CD14-positive monocyte (primary cell): ENCODE measurements around the gene RGS17. TPM values are rescaled to one million over a fixed set of nuclear protein-coding genes. Genes with fewer than 3 reads are reported as not detected.

Experiments used
- DNase-seq, 3 donors: peaks; one replicate each; pipeline ENCODE4 v3.0.0-alpha.2; 2011 to 2022
- H2AFZ ChIP-seq: 2 replicates; pipeline ENCODE4 v1.6.0; 2012; ENCODE audit warnings: mild to moderate bottlenecking, low read depth, low read length, inconsistent platforms; ENCODE audit not compliant: insufficient read depth, poor library complexity, severe bottlenecking
- H3K27ac ChIP-seq, 2 donors: 1 replicate in 1 of 2; 2 replicates in 1 of 2; pipeline ENCODE4 v1.5.1; 2012 to 2013; ENCODE audit warnings: low read length in 2 of 2, control low read depth in 1 of 2, inconsistent platforms in 1 of 2, low read depth in 1 of 2, mild to moderate bottlenecking in 1 of 2
- H3K27me3 ChIP-seq, 2 donors: one replicate each; pipeline versions ENCODE4 v1.6.0 to v1.6.1; 2011 to 2013; ENCODE audit warnings: low read length in 2 of 2; ENCODE audit not compliant: control insufficient read depth in 2 of 2, insufficient read depth in 2 of 2
- H3K36me3 ChIP-seq, 2 donors: replicated peaks in 1 of 2; 1 replicate in 1 of 2; 2 replicates in 1 of 2; pipeline versions ENCODE4 v1.5.1 to v1.6.1; 2012 to 2013; ENCODE audit warnings: low read length in 2 of 2, control low read depth in 1 of 2, inconsistent platforms in 1 of 2, mild to moderate bottlenecking in 1 of 2; ENCODE audit not compliant: insufficient read depth in 2 of 2, control insufficient read depth in 1 of 2
- H3K4me1 ChIP-seq, 2 donors: 1 replicate in 1 of 2; 2 replicates in 1 of 2; pipeline versions ENCODE4 v1.5.1 to v1.6.1; 2012 to 2013; ENCODE audit warnings: low read length in 2 of 2, control low read depth in 1 of 2, inconsistent platforms in 1 of 2, mild to moderate bottlenecking in 1 of 2, moderate library complexity in 1 of 2; ENCODE audit not compliant: insufficient read depth in 2 of 2, control insufficient read depth in 1 of 2
- H3K4me2 ChIP-seq: replicated peaks from 2 replicates; pipeline ENCODE3; 2012; ENCODE audit warnings: low read length, moderate library complexity, mild to moderate bottlenecking; ENCODE audit not compliant: poor library complexity, severe bottlenecking; ENCODE audit errors: extremely low read depth
- H3K4me3 ChIP-seq, 3 experiments: fragments of 200-600 bp in 1 of 3; sonication (generic) in 1 of 3; replicated peaks in 1 of 3; 1 replicate in 2 of 3; 2 replicates in 1 of 3; pipeline ENCODE4 v1.5.1; 2011 to 2013; ENCODE audit warnings: low read length in 3 of 3, mild to moderate bottlenecking in 3 of 3, control low read depth in 2 of 3, low read depth in 2 of 3, inconsistent platforms in 1 of 3, moderate library complexity in 1 of 3
- H3K79me2 ChIP-seq: 2 replicates; pipeline ENCODE4 v1.6.0; 2012; ENCODE audit warnings: mild to moderate bottlenecking, control low read depth, inconsistent platforms, low read length, moderate library complexity; ENCODE audit not compliant: insufficient read depth
- H3K9ac ChIP-seq: 2 replicates; pipeline ENCODE4 v1.6.0; 2017; ENCODE audit warnings: low read length, mild to moderate bottlenecking; ENCODE audit not compliant: insufficient read depth, poor library complexity, severe bottlenecking
- H3K9me3 ChIP-seq, 2 donors: replicated peaks in 1 of 2; 1 replicate in 1 of 2; 2 replicates in 1 of 2; pipeline versions ENCODE4 v1.5.1 to v1.6.1; 2012 to 2013; ENCODE audit warnings: low read length in 2 of 2, control low read depth in 1 of 2; ENCODE audit not compliant: control insufficient read depth in 1 of 2, insufficient read depth in 1 of 2
- H4K20me1 ChIP-seq: 2 replicates; pipeline ENCODE4 v1.6.0; 2012; ENCODE audit warnings: mild to moderate bottlenecking, low read length, control low read depth, moderate library complexity; ENCODE audit not compliant: insufficient read depth
- H3K27ac Mint-ChIP-seq, 7 donors: one replicate each; pipeline ENCODE4 v1.8.0; 2020; ENCODE audit warnings: mild to moderate bottlenecking in 7 of 7, mixed read lengths in 7 of 7, moderate library complexity in 6 of 7, inconsistent platforms in 2 of 7
- H3K27me3 Mint-ChIP-seq, 3 donors: one replicate each; pipeline ENCODE4 v1.8.0; 2021 to 2022; ENCODE audit warnings: low read depth in 3 of 3, mild to moderate bottlenecking in 3 of 3, mixed read lengths in 3 of 3, moderate library complexity in 3 of 3, inconsistent platforms in 1 of 3
- H3K36me3 Mint-ChIP-seq, 2 donors: one replicate each; pipeline ENCODE4 v1.8.0; 2020; ENCODE audit warnings: mixed read lengths in 2 of 2, inconsistent platforms in 1 of 2, mild to moderate bottlenecking in 1 of 2
- H3K4me1 Mint-ChIP-seq: one replicate; pipeline ENCODE4 v1.8.0; 2020; ENCODE audit warnings: mild to moderate bottlenecking, mixed read lengths
- H3K4me3 Mint-ChIP-seq, 2 donors: one replicate each; pipeline ENCODE4 v1.8.0; 2020; ENCODE audit warnings: mild to moderate bottlenecking in 2 of 2, mixed read lengths in 2 of 2, moderate library complexity in 1 of 2
- H3K9me3 Mint-ChIP-seq, 7 donors: one replicate each; pipeline ENCODE4 v1.8.0; 2020 to 2022; ENCODE audit warnings: mixed read lengths in 7 of 7, mild to moderate bottlenecking in 6 of 7, moderate library complexity in 6 of 7, inconsistent platforms in 2 of 7
- WGBS: methylation state at CpG from one replicate; pipeline ENCODE4 v1.1.5; 2013; ENCODE audit warnings: missing lambda C conversion rate; ENCODE audit not compliant: insufficient coverage; 5-methylcytosine and 5-hydroxymethylcytosine counted together
- intact Hi-C, 2 donors: fragments of 100-400 bp; cut with micrococcal nuclease; formaldehyde crosslinking; loops; one replicate each; pipeline versions ENCODE4 v1.15.0 to v1.15.1; 2023
- polyA plus RNA-seq, 3 donors: library from polyadenylated mRNA; depleted of rRNA in 1 of 3; unstranded in 2 of 3; stranded (reverse) in 1 of 3; fragments of 300-500 nt in 2 of 3; fragments of >200 nt in 1 of 3; fragmentation: Illumina TruSeq in 2 of 3; gene quantifications; 1 replicate in 2 of 3; 2 replicates in 1 of 3; pipeline ENCODE4 v1.2.3, GENCODE V29; 2012 to 2021
- TF ChIP-seq, protein P1 (sequence below): fragments of 200-600 bp; IDR thresholded peaks from one replicate; pipeline ENCODE4 v1.8.0; 2022; ENCODE audit warnings: antibody characterized with exemption, mild to moderate bottlenecking

RGS17 gene
- polyA plus RNA-seq, 3 donors = not detected

DNA sequence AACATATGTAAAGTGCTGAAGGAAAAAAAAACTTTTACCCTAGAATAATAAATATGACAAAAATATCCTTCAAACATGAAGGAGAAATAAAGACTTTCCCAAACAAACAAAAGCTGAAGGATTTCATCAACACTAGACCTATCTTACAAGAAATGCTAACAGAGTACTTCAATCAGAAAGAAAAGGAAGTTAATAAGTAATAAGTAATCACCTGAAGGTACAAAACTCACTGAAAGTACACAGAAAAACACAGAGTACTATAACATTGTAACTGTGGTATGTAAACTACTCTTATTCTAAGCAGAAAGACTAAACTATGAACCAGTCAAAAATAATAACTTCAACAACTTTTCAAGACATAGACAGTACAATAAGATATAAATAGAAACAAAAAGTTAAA, 67.1 kb downstream of the RGS17 start:
- Mint-ChIP-seq H3K9me3 (peaks cover 2 to 21% (median 9%) of the 10 kb centered on the region in 7 donors), H3K27ac (no peak overlapping the region), H3K27me3 (peaks cover 2 to 3% (median 3%) of the 10 kb centered on the region in 3 donors), H3K4me1 (peaks cover 2% of the 10 kb centered on the region), H3K36me3 (no peaks in the 10 kb centered on the region), H3K4me3 (no peak overlapping the region)
- no peaks in the 10 kb centered on the region for H3K79me2 ChIP-seq
- H3K4me3 ChIP-seq = no peak overlapping the region
- TF ChIP-seq, protein P1, sequence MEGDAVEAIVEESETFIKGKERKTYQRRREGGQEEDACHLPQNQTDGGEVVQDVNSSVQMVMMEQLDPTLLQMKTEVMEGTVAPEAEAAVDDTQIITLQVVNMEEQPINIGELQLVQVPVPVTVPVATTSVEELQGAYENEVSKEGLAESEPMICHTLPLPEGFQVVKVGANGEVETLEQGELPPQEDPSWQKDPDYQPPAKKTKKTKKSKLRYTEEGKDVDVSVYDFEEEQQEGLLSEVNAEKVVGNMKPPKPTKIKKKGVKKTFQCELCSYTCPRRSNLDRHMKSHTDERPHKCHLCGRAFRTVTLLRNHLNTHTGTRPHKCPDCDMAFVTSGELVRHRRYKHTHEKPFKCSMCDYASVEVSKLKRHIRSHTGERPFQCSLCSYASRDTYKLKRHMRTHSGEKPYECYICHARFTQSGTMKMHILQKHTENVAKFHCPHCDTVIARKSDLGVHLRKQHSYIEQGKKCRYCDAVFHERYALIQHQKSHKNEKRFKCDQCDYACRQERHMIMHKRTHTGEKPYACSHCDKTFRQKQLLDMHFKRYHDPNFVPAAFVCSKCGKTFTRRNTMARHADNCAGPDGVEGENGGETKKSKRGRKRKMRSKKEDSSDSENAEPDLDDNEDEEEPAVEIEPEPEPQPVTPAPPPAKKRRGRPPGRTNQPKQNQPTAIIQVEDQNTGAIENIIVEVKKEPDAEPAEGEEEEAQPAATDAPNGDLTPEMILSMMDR = no peak
- no peaks in the 10 kb centered on the region for H3K27me3 ChIP-seq
- H3K36me3 ChIP-seq = no peaks in the 10 kb centered on the region
- H3K27ac ChIP-seq = no peak overlapping the region
- no peak overlapping the region for H3K9ac ChIP-seq
- H4K20me1 ChIP-seq = no peaks in the 10 kb centered on the region
- H3K4me1 ChIP-seq = no peaks in the 10 kb centered on the region
- no peak overlapping the region for H2AFZ ChIP-seq
- DNase-seq = no peak
- H3K4me2 ChIP-seq = no peak overlapping the region
- H3K9me3 ChIP-seq = no peaks in the 10 kb centered on the region
- intact Hi-C loops = no loop called here

DNA sequence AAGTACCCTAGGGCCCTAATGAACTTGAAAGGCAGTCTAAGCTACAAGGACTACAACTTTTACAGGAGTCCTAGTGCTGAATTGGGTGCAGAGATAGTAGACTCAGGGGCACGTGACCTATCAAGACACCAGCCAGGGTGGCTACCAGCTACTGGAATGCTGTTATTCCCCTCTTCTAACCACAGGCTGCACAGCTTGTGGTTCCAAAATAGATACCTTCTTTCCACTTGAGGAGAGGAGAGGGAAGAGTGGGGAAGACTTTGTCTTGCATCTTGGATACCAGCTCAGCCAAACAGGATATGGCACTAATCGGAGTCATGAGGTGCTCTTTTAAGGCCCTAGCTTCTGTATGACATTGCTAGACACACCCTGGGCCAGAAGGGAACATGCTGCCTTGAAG, 68.6 kb downstream of the RGS17 start:
- TF ChIP-seq, protein P1 = no peak
- Mint-ChIP-seq H3K9me3 (peaks cover 2 to 17% (median 9%) of the 10 kb centered on the region in 7 donors), H3K4me3 (no peak overlapping the region), H3K27me3 (peaks cover 2 to 3% (median 3%) of the 10 kb centered on the region in 3 donors), H3K36me3 (no peaks in the 10 kb centered on the region), H3K4me1 (peaks cover 2% of the 10 kb centered on the region), H3K27ac (no peak overlapping the region)
- H3K27ac ChIP-seq = no peak overlapping the region
- no peak overlapping the region for H3K9ac ChIP-seq
- no peaks in the 10 kb centered on the region for H3K79me2 ChIP-seq
- H2AFZ ChIP-seq = no peak overlapping the region
- no peak overlapping the region for H3K4me3 ChIP-seq
- H4K20me1 ChIP-seq = no peaks in the 10 kb centered on the region
- no peak for DNase-seq
- intact Hi-C loops = no loop called here
- no peak overlapping the region for H3K4me2 ChIP-seq
- H3K9me3 ChIP-seq = no peaks in the 10 kb centered on the region
- no peaks in the 10 kb centered on the region for H3K36me3 ChIP-seq
- 92% methylated on average over 1 of the region's 2 CpGs for WGBS
- H3K4me1 ChIP-seq = no peaks in the 10 kb centered on the region
- H3K27me3 ChIP-seq = no peaks in the 10 kb centered on the region
